H7 (cell line): ENCODE measurements around the gene CREBZF. TPM values are rescaled to one million over a fixed set of nuclear protein-coding genes. Genes with fewer than 3 reads are reported as not detected.
"Not testable (repeated sequence)": the region's sequence is repeated elsewhere in the genome, so short reads cannot be mapped to it uniquely, and the experiment has no call there.

Experiments used
- DNase-seq: peaks from one replicate; pipeline ENCODE4 v3.0.0; 2012
- H3K27me3 ChIP-seq: 2 replicates; pipeline ENCODE4 v1.6.0; 2011; ENCODE audit warnings: mild to moderate bottlenecking, low read length; ENCODE audit not compliant: control insufficient read depth, insufficient read depth
- H3K36me3 ChIP-seq: replicated peaks from 2 replicates; pipeline ENCODE4 v1.5.1; 2011; ENCODE audit warnings: low read length; ENCODE audit not compliant: control insufficient read depth, insufficient read depth
- H3K4me3 ChIP-seq: 2 replicates; pipeline ENCODE4 v1.5.1; 2011; ENCODE audit warnings: low read depth, mild to moderate bottlenecking, control low read depth, low read length, moderate library complexity; ENCODE audit not compliant: insufficient read depth
- total RNA-seq: library from RNA; depleted of rRNA; stranded (reverse); fragments of >200 nt; shearing (Covaris generic); gene quantifications from 2 replicates; pipeline ENCODE4 v1.2.3, GENCODE V29; 2014

CREBZF gene
- total RNA-seq, 1 experiment from 2014 or later = 34.7 TPM

DNA sequence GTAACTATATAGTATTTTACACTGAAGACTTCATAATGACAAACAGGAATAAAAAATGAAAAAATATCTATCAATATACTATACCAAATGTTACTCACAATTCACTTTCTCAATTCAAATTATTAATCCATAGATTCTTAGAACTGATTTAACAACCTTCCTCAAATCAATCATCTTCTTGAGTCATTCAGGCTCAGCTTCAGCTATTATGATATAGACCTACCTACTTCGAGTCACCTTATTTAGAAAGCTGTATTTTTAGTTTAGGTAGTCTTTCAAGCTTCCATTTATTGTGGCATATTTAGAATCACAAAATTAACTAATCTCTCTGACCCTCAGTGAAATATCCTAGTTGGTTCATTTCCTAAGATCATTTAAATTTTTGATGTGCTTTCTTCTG is 8.2 kb downstream of the CREBZF start:
- no peaks in the 10 kb centered on the region for H3K27me3 ChIP-seq
- H3K4me3 ChIP-seq = no peak overlapping the region
- DNase-seq = no peak
- peaks cover 6% of the 10 kb centered on the region for H3K36me3 ChIP-seq

DNA sequence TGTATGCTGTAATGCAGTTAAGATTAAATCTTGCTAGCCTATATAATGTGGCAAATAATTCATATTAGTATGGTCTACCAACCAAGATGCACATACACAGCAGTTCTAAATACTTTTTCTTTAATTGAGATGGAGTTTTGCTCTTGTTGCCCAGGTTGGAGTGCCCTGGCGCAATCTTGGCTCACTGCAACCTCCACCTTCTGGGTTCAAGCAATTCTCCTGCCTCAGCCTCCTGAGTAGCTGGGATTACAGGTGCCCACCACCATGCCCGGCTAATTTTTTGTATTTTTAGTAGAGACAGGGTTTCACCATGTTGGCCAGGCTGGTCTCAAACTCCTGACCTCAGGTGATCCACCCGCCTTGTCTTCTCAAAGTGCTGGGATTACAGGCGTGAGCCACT is 10.6 kb downstream of the CREBZF start:
- not testable (repeated sequence) for H3K4me3 ChIP-seq, DNase-seq, H3K36me3 ChIP-seq, H3K27me3 ChIP-seq

DNA sequence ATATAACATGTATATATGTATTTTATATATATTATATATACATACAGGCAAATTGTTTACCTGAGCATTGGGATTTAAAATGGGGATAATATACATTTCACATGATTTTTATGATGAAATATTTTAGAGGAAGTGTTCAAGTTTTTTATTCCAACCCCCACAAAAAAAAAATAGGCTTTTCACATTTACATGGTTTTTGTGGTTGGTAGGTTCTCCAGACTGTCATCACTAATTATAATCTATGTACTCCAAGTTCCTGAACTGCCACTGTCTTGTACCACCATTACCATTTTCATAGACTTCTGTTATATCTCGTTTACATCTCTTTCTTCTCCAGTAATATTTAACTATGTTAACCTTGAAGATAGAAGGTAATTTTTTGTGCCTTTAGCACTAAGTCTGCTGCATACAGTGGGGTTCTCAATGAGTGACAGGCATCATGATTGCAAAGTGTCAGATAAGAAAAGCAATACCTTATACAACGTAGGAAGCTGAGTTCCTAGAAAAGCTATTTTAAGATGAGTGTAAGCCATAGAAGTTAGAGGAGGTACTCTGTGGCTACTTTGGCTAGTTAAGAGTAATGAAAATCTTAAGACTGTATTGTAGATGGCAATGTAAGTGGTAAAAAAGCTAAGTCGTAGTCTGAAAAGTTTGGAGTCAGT is 12.0 kb downstream of the CREBZF start:
- no peak overlapping the region for H3K4me3 ChIP-seq
- DNase-seq = no peak
- no peaks in the 10 kb centered on the region; the same call in none of the 2 replicates for H3K36me3 ChIP-seq
- no peaks in the 10 kb centered on the region for H3K27me3 ChIP-seq

DNA sequence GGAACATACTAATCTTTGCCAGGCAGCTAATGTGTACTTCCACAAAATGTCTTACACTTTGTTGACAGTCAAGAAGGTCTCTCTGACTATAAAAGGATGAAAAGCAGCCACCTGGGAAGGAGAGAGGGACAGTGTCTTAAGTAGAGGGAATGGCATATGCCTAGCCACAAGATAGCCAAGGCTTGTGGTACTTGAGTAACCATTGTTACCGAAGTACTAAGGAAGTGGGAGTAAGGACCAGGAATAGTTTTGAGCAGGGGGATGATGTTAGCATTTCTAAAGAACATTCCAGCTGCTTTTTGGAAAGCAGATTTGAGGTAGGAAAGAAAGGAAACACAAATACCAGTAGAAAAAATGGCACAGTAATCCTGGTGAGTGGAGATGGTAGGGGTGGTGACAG is 13.8 kb downstream of the CREBZF start:
- Histone ChIP-seq H3K36me3 (no peaks in the 10 kb centered on the region; the same call in 1 of the 2 replicates), H3K4me3 (no peak overlapping the region), H3K27me3 (no peaks in the 10 kb centered on the region)
- no peak for DNase-seq

DNA sequence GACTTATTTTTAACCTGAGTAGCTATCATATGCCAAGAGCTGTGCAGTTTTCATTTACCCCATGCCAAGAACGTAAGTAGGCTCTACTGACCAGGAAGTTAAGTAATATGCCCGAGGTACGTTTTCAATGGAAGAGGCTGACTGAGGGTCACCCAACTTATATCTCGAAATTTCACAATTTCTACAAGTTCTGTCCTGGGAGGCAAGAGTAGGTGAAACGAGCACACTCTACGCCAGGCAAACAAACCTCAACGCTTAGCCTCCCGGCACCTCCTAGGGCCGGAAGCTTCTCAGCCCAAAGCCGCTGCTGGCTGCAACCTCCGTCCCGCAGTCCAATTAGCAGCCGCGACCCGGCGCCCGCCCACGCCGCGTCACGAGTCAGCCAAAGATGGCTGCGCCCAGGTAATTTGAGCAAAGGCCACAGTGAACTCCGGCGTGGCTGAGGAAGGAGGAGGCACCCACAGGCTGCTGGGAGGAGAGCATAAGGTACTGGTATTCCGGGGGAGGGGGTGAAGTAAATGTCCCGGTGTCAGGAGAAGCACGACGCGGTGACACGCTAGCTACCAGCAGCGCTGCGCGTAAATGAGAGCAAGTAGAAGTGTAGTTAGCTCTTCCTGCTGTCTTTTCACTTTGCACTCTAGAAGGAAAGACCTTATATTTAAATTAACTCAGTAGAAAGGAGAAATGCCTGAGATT is 17.2 kb downstream of the CREBZF start, which contains the start of gene TMEM126A:
TSS of gene TMEM126A (plus strand) at position 364 of the 696 bp plus-strand sequence. CDS start 2,289 bp downstream, outside the sequence.
- peak within 1 kb of the TSS; percentile 71 for H3K4me3 ChIP-seq
- no peaks in the 10 kb centered on the region for H3K36me3 ChIP-seq
- peak; percentile 77 for DNase-seq
- no peaks in the 10 kb centered on the region for H3K27me3 ChIP-seq

DNA sequence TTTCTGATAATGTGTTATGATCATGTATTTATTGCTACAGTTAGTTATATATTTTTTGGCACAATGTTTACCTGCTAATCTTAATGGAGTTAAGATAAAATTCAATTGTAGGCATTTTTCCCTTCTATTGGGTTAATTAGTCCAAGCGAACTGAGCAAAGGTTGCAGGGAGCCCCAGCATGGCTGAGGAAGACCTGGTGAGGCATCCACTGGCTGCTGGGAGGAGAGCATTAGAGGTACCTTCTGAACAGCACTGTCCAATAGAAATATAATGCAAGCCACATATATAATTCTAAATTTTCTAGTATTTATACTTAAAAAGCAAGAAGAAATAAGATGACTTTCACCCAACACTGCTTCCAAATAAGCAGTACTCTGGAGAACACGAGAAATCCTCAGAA is 17.9 kb downstream of the CREBZF start:
- Histone ChIP-seq H3K4me3 (peak overlapping the region; percentile 71), H3K27me3 (no peaks in the 10 kb centered on the region), H3K36me3 (no peaks in the 10 kb centered on the region)
- no peak for DNase-seq

DNA sequence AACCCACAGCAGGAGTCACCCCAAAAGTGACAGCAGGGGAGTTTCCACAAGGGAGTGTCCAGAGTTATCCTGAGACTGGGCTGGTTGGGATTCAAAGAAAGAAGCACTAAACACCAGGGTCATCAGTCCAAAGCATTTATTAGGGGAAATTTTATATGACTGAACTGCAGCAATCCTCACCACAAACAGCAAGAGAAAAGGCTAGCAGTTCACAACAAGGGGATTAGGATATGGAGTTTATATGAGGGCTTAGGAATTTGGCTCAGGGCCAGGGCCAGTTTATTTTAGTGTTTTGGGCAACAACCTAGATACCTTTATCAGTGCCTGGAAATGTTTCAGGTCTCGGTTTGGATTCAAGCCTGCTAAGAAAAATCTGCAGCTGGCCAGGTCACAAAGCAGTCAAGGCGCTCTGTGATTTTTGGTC is 21.7 kb downstream of the CREBZF start:
- no peaks in the 10 kb centered on the region for H3K36me3 ChIP-seq
- H3K4me3 ChIP-seq = no peak overlapping the region
- DNase-seq = no peak
- no peaks in the 10 kb centered on the region for H3K27me3 ChIP-seq

DNA sequence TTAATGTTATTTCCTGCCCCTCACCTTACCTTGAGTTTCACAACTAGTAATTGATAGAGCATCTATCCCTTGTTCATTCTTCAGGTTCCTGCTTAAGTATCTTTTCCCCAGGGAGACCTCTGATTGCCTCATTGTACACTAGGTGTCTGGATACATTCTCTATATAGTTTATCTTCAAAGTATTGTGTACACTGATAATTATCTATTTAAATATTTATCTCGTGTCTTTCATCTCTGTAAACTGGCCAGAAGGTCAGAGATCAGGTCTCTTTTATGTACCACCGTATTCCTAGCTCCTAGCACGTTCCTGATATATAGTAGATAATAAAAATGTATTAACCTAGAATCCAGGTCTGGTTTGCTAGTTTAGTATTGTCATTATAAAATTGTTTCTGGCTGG is 30.2 kb downstream of the CREBZF start:
- H3K36me3 ChIP-seq = peaks cover 3% of the 10 kb centered on the region
- H3K27me3 ChIP-seq = no peaks in the 10 kb centered on the region
- DNase-seq = no peak
- H3K4me3 ChIP-seq = no peak overlapping the region

DNA sequence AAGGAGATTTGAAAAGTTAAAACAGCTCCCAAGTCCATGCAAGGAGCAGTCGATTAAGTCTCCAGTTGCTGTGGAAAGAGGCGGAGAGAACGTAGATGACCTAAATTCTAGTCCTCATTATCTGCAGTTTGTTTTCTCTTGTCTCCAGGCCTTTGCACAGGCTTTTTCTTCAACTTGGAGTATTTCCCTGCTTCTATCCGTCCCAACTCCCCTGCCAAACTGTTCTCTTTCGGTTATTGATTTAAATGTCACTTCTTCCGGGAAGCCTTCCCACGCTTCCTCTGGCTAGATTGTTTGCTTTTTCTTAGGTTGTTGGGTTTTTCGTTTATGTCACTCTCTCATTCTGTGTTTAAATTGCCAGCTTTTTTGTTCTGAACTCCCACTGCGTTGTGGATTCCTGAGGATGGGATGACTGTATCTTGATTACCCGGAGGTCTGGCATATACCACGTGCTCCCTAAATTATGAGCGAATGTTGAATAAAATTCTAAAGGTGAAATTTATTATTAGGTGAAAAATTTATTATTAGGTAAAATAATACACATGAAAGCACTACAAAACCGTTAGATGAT is 36.1 kb downstream of the CREBZF start:
- DNase-seq = no peak
- H3K27me3 ChIP-seq = no peaks in the 10 kb centered on the region
- peak overlapping the region; percentile 86 for H3K4me3 ChIP-seq
- H3K36me3 ChIP-seq = peaks cover 2% of the 10 kb centered on the region

DNA sequence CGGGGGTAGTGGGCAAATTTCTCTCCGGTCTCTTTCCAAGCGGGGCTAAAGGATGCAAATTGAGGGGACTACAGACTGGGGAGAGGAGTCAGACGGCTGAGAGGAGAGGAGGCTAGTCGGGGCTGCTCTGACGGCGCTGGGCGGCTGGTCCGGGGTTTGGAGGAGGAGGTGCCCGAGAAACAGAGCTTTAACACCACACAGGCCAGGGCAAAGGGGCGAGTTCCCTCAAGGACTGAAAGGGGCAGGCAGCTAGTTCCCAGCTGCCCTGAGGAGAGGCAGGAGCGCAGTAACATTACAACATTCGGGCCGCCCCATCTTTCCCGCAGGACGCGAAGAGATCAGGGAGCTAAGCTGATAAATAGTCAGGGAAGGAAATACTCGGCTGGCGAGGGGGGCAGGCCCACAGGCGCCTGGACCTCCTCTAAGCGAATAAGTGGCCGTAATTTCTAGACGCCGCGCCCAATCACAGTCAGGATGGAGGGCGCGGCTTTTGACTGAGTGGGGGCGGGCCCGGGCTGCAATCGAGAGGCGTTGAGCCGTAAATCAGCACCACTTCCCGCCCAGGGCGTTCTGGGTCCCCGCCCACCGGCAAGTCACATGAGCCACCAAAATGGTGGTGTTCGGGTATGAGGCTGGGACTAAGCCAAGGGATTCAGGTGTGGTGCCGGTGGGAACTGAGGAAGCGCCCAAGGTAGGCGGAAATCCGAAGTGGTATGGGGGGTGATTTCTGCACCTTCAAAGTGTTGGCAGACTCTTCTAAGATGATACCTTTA is 36.7 kb downstream of the CREBZF start, which contains the start of gene TMEM126B:
TSS of gene TMEM126B (plus strand) at position 596 of the 773 bp plus-strand sequence. CDS start at position 611, 15 bp downstream.
- DNase-seq = peak; percentile 86
- peak within 1 kb of the TSS; percentile 86 for H3K4me3 ChIP-seq
- H3K27me3 ChIP-seq = no peaks in the 10 kb centered on the region
- peaks cover 2% of the 10 kb centered on the region for H3K36me3 ChIP-seq

DNA sequence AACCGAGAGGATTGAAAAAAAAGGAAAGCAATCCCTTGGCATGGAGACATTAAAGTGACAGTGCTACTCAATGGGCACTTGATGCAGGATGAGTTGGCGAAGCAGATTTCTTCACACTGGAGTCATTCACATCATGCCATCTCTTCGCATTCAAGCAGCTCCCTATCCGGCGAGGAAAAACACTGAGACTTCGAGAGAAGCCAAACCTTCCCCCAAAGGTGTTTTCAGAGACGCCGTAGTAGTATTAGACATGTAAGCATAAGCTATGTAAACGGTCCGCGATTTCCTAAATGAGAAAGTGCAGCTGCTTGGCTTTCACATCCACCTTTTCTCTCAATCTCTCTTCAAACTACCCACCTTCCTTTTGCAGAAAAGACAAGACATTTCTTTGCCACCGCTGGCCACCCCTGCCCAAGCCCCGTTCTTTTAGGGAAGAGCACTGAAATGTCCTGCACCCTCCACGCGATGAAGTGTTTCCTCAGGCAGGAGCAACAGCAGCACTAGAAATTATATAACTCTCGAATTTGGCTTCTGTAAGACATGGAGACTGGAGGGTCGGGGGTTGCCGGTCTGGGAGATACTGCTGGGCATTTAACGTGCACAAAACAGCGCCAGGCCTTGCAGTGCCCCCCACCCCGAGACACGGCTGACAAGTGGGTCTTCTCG is 37.5 kb downstream of the CREBZF start, which contains the start of gene DLG2:
TSS of gene DLG2 (minus strand) at position 13 of the 666 bp plus-strand sequence.
- Histone ChIP-seq H3K36me3 (peaks cover 2% of the 10 kb centered on the region), H3K27me3 (no peaks in the 10 kb centered on the region), H3K4me3 (peak within 1 kb of the TSS; percentile 81)
- DNase-seq = no peak

DNA sequence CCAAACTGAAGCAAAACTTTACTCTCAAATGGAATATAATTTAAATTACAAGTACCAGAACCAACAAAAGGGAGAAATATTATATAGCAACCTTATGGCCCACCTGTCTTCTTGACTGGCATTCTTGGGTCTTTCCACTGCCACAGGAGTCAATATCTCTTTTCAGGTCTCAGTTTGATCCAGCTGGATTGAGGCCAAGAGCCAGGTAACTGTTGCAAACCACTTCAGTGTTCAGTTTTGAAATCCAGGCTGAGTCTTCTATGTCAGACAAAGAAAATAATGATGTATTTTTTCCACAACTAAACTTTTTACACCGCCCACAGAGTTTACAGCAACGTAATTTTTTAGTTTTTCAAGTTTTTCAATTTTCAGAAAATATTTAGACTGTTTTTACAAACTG is 38.4 kb downstream of the CREBZF start:
- H3K36me3 ChIP-seq = peaks cover 2% of the 10 kb centered on the region; the same call in 1 of the 2 replicates
- H3K27me3 ChIP-seq = no peaks in the 10 kb centered on the region
- no peak overlapping the region for H3K4me3 ChIP-seq
- no peak for DNase-seq

DNA sequence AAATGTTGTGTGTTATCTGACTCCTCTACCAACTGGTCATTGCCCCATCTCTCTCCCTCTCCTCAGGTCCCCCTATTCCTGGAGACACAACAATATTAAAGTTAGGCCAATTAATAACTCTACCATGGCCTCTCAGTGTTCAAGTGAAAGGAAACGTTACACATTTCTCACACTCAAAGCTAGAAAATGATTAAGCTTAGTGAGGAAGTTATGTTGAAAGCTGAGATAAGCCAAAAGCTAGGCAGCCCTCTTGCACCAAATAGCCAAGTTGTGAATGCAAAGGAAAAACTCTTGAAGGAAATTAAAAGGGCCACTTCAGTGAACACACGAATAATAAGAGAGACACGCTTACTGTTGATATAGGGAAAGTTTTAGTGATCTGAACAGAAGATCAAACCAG is 44.7 kb downstream of the CREBZF start:
- no peak overlapping the region for H3K4me3 ChIP-seq
- no peaks in the 10 kb centered on the region for H3K27me3 ChIP-seq
- no peak for DNase-seq
- H3K36me3 ChIP-seq = no peaks in the 10 kb centered on the region

DNA sequence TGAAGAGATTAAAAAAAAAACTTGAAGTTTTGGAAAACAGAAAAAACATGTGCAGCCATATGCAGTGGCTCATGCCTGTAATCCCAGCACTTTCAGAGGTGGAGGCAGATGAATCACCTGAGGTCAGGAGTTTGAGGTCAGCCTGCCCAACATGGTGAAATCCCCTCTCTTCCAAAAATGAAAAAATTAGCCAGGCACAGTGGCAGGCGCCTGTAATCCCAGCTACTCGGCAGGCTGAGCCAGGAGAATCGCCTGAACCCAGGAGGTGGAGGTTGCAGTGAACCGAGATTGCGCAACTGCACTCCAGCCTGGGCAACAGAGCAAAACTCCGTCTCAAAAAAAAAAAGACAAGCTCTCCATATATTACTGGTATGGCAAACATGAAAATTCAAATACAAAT is 45.4 kb downstream of the CREBZF start:
- no peak for DNase-seq
- Histone ChIP-seq H3K36me3 (no peaks in the 10 kb centered on the region), H3K27me3 (no peaks in the 10 kb centered on the region), H3K4me3 (no peak overlapping the region)
